K562 (cell line): ENCODE results near the gene RGL2. TPM values are rescaled to one million over a fixed set of nuclear protein-coding genes. Genes with fewer than 3 reads are reported as not detected.
A peak's percentile ranks its signal among the peaks of the same experiment; 100 is the strongest.

Experiments used
- ATAC-seq: fragments of 200-7000 bp; cut with Tn5 transposase; 3 replicates; pipeline ENCODE4 v1.9.1; 2020; ENCODE audit warnings: moderate library complexity
- BruUV-seq: library from RNA; stranded (reverse); fragments of 400-500 nt; replicated peaks from 2 replicates; lab custom pipeline; 2021; lab: Mats Ljungman, UMichigan
- CTCF ChIA-PET: fragments of 300-600 bp; formaldehyde crosslinking; extraction: SDS; loops from one replicate; lab custom pipeline; 2021; ENCODE audit warnings: low intra/inter-chr PET ratio; lab: Yijun Ruan, JAX
- POLR2A ChIA-PET: fragments of 300-600, 350-650 bp; sonication (Branson Sonifier 250); formaldehyde crosslinking; extraction: SDS; loops from one replicate; lab custom pipeline; 2021; ENCODE audit warnings: antibody characterized with exemption, inconsistent platforms; lab: Yijun Ruan, JAX
- DNase-seq, 4 experiments: peaks; one replicate each; pipeline versions ENCODE4 v3.0.0 to v3.0.0-alpha.2; 2011 to 2018; ENCODE audit warnings: low spot score in 3 of 4, mixed read lengths in 3 of 4; ENCODE audit errors: extremely low read depth in 1 of 4
- FAIRE-seq: peaks from 2 replicates; lab custom pipeline; 2011; peaks lifted over from hg19 to GRCh38; lab: Jason Lieb, UNC
- H2AFZ ChIP-seq: 2 replicates; pipeline ENCODE4 v1.6.0; 2011; ENCODE audit warnings: low read depth, low read length, control low read depth, inconsistent platforms
- H3K27ac ChIP-seq: fragments of 200-600 bp; 3 replicates; pipeline ENCODE4 v1.8.0; 2011; ENCODE audit warnings: low read depth, mild to moderate bottlenecking, control low read depth, inconsistent platforms, low read length, moderate library complexity, mixed read lengths; ENCODE audit errors: extremely low read depth
- H3K27me3 ChIP-seq, 2 experiments: fragments of 300-600 bp in 1 of 2; 2 replicates in 1 of 2; 3 replicates in 1 of 2; pipeline versions ENCODE4 v1.6.0 to v1.8.0; 2011; ENCODE audit warnings: inconsistent platforms in 2 of 2, low read length in 2 of 2, mild to moderate bottlenecking in 1 of 2, mixed read lengths in 1 of 2, moderate library complexity in 1 of 2; ENCODE audit not compliant: control insufficient read depth in 2 of 2, insufficient read depth in 2 of 2
- H3K36me3 ChIP-seq: fragments of 300-600 bp; 3 replicates; pipeline ENCODE4 v1.8.0; 2011; ENCODE audit warnings: mild to moderate bottlenecking, low read length, inconsistent platforms; ENCODE audit not compliant: control insufficient read depth, insufficient read depth
- H3K4me1 ChIP-seq, 2 experiments: fragments of 200-600 bp in 1 of 2; replicated peaks in 1 of 2; 2 replicates in 1 of 2; 3 replicates in 1 of 2; pipeline versions ENCODE4 v1.5.1 to v1.8.0; 2011; ENCODE audit warnings: inconsistent platforms in 2 of 2, low read length in 2 of 2, mild to moderate bottlenecking in 1 of 2, mixed read lengths in 1 of 2, moderate library complexity in 1 of 2; ENCODE audit not compliant: control insufficient read depth in 2 of 2, insufficient read depth in 2 of 2
- H3K4me2 ChIP-seq: 2 replicates; pipeline ENCODE4 v1.6.1; 2011; ENCODE audit warnings: low read length, control low read depth, inconsistent platforms, mixed read lengths; ENCODE audit not compliant: insufficient read depth
- H3K4me3 ChIP-seq: fragments of 200-600 bp; sonication (generic), shearing (Covaris generic); 2 replicates; pipeline ENCODE4 v1.5.1; 2016; ENCODE audit warnings: control low read depth, inconsistent platforms
- H3K79me2 ChIP-seq: fragments of 200-600 bp; 3 replicates; pipeline ENCODE4 v1.8.0; 2011; ENCODE audit warnings: low read length, inconsistent platforms; ENCODE audit not compliant: control insufficient read depth, insufficient read depth
- H3K9ac ChIP-seq, 2 experiments: 2 replicates each; pipeline versions ENCODE4 v1.6.0 to v1.6.1; 2011; ENCODE audit warnings: low read depth in 2 of 2, low read length in 2 of 2, control low read depth in 1 of 2, inconsistent platforms in 1 of 2, mild to moderate bottlenecking in 1 of 2, mixed read lengths in 1 of 2; ENCODE audit not compliant: insufficient read depth in 1 of 2
- H3K9me1 ChIP-seq: one replicate; pipeline ENCODE4 v1.6.0; 2011; ENCODE audit warnings: inconsistent platforms, mild to moderate bottlenecking, low read length, moderate library complexity; ENCODE audit not compliant: control insufficient read depth, insufficient read depth
- H3K9me3 ChIP-seq: replicated peaks from 2 replicates; pipeline ENCODE4 v1.5.1; 2011; ENCODE audit warnings: low read depth, low read length, inconsistent platforms; ENCODE audit not compliant: control insufficient read depth, insufficient read depth
- H4K20me1 ChIP-seq: replicated peaks from 2 replicates; pipeline ENCODE4 v1.6.1; 2011; ENCODE audit warnings: low read length, inconsistent platforms, mixed read lengths; ENCODE audit not compliant: control insufficient read depth, insufficient read depth
- ARID2 ChIP-seq: fragments of 450-650 bp; IDR thresholded peaks from 2 replicates; pipeline ENCODE4 v1.6.1; 2017; ENCODE audit warnings: antibody characterized with exemption, mild to moderate bottlenecking
- ESRRB ChIP-seq: fragments of 250-450 bp; sonication (Bioruptor Pico); IDR thresholded peaks from 2 replicates; pipeline ENCODE4 v1.5.0; 2020; ENCODE audit warnings: mild to moderate bottlenecking, moderate library complexity, borderline replicate concordance
- ETS2 ChIP-seq: IDR thresholded peaks from 2 replicates; pipeline ENCODE4 v1.6.1; 2016; ENCODE audit warnings: borderline replicate concordance, missing genetic modification characterization, mild to moderate bottlenecking, moderate library complexity, missing compliant biosample characterization; ENCODE audit not compliant: poor library complexity, severe bottlenecking
- NR2C1 ChIP-seq, 2 experiments: fragments of 450-650 bp; IDR thresholded peaks; 2 replicates each; pipeline ENCODE4 v1.6.1; 2017; ENCODE audit warnings: mild to moderate bottlenecking in 2 of 2, antibody characterized with exemption in 1 of 2, inconsistent platforms in 1 of 2, missing compliant biosample characterization in 1 of 2, missing genetic modification characterization in 1 of 2
- NR2C2 ChIP-seq, 2 experiments: fragments of 200-800 bp in 1 of 2; sonication (Bioruptor generic) in 1 of 2; sonication (generic) in 1 of 2; formaldehyde crosslinking in 1 of 2; IDR thresholded peaks; 2 replicates each; pipeline versions ENCODE4 v1.6.1 to v1.8.0; 2016 to 2022; ENCODE audit warnings: mild to moderate bottlenecking in 1 of 2, missing compliant biosample characterization in 1 of 2, missing genetic modification characterization in 1 of 2, missing genetic modification reagents in 1 of 2
- NR3C1 ChIP-seq: sonication (generic); formaldehyde crosslinking; IDR thresholded peaks from 2 replicates; pipeline ENCODE4 v1.8.1; 2022; ENCODE audit warnings: missing genetic modification reagents
- POLR2AphosphoS2 ChIP-seq: IDR thresholded peaks from 2 replicates; pipeline ENCODE4 v1.6.1; 2012; ENCODE audit warnings: low read length, improper control_type of control experiment
- SNRNP70 ChIP-seq: fragments of 200-400 bp; formaldehyde crosslinking; optimal IDR thresholded peaks from 2 replicates; pipeline ENCODE3; 2017; ENCODE audit warnings: low read depth, low read length
- SUPT5H ChIP-seq: fragments of 450-650 bp; IDR thresholded peaks from 2 replicates; pipeline ENCODE4 v1.6.1; 2016
- TCF3 ChIP-seq: sonication (generic); formaldehyde crosslinking; IDR thresholded peaks from 2 replicates; pipeline ENCODE4 v1.4.0; 2020; ENCODE audit warnings: mild to moderate bottlenecking, missing genetic modification reagents
- ZBTB8A ChIP-seq: fragments of 450-650 bp; IDR thresholded peaks from 2 replicates; pipeline ENCODE4 v1.6.1; 2018; ENCODE audit warnings: mild to moderate bottlenecking, moderate library complexity; ENCODE audit not compliant: partially characterized antibody
- WGBS: fragments of 100-300 bp; shearing (Covaris generic); methylation state at CpG from one replicate; pipeline ENCODE4 v1.1.6; 2016; ENCODE audit warnings: low coverage, mixed read lengths; ENCODE audit not compliant: insufficient coverage; ENCODE audit errors: missing lambda C conversion rate; 5-methylcytosine and 5-hydroxymethylcytosine counted together
- in situ Hi-C: fragments of 300-500 bp; cut with MboI; formaldehyde crosslinking; loops from 4 replicates; pipeline ENCODE4 v1.15.0; 2018; ENCODE audit warnings: inconsistent platforms, mixed read lengths
- intact Hi-C: fragments of 100-400 bp; cut with micrococcal nuclease; formaldehyde crosslinking; loops from 2 replicates; pipeline ENCODE4 v1.14.2; 2022
- polyA plus RNA-seq, 8 experiments: library from polyadenylated mRNA; depleted of rRNA in 4 of 8; stranded (reverse) in 5 of 8; unstranded in 3 of 8; fragments of >200 nt; fragmentation: Nextera tagmentation in 2 of 8; fragmentation: Illumina TruSeq in 1 of 8; extraction: Ambion mirVana in 2 of 8; extraction: Trizol in 1 of 8; gene quantifications; 2 replicates each; pipeline versions ENCODE4 v1.2.1 to v1.2.3, GENCODE V29; 2011 to 2014; ENCODE audit warnings: inconsistent platforms in 1 of 8, missing spikeins in 1 of 8
- total RNA-seq, 7 experiments: library from RNA; depleted of rRNA in 6 of 7; stranded (reverse); fragments of >200 nt in 6 of 7; fragmentation: Illumina TruSeq in 2 of 7; extraction: Trizol in 2 of 7; gene quantifications; 2 replicates each; pipeline versions ENCODE4 v1.2.1 to v1.2.3, GENCODE V29; 2011 to 2021; ENCODE audit warnings: low replicate concordance in 1 of 7
- TF ChIP-seq, protein P1 (sequence below): fragments of 150-350 bp; conservative IDR thresholded peaks from 2 replicates; pipeline ENCODE4 v1.6.1; 2014; ENCODE audit warnings: low read length

Gene RGL2
- total and polyA plus RNA-seq, 9 of the 15 experiments (the other 6 are each of a cell fraction or from before 2014, with no cell fraction given): 1.8 to 57.1 (median 19.5) TPM

DNA sequence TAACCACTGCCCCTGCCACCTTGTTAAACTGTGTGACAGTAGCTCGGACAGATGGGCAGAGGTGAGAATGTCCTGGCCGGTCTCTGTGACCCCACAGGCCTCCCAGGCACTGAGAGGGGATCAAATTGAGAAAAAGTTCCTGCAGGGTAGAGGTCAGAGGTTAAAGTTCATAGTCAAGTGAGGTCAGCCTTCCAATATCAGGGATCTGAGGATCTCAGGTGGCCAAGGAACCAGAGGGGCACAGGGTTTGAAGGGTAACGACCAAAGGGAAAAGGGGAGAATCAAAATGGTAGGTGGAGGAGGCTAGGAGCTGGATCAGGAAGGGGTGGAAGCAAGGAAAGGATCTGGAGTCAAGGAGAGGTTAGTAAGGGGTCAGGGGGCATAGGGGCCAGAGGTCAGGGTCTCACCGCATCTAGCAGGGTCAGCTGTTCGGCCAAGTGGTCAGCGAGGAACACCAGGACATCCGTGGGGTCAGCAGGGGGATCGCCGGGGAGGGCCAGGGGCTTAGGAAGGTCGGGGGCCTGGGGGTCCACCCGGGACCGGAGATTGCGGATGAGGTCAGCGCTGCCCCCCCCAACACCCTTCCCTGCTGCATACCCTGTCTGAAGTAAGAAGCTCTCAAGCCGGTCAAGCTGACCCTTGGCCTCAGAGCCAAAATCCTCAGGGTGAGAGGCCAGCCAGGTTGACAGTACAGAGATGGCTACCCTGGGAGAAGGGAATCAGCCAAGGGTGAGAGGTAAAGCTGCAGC is 2.9 kb downstream of the RGL2 start:
- TF ChIP-seq NR2C1 (IDR thresholded peaks at IDR 0.05) (peak; percentile 96), NR2C1 (tag; IDR thresholded peaks at IDR 0.05) (peak; percentile 92), ZBTB8A (no peak), ETS2 (tag) (no peak), ESRRB (CRISPR knock-in tag) (no peak), NR2C2 (CRISPR knock-in tag; IDR thresholded peaks at IDR 0.05) (peak; percentile 92), NR2C2 (tag; IDR thresholded peaks at IDR 0.05) (peak; percentile 90), POLR2AphosphoS2 (no peak), NR3C1 (CRISPR knock-in tag) (no peak), SUPT5H (0 out of 2 replicates have a peak, but pooled peaks have one; percentile 27), ARID2 (no peak), SNRNP70 (no peak), TCF3 (CRISPR knock-in tag) (no peak)
- TF ChIP-seq, protein P1, sequence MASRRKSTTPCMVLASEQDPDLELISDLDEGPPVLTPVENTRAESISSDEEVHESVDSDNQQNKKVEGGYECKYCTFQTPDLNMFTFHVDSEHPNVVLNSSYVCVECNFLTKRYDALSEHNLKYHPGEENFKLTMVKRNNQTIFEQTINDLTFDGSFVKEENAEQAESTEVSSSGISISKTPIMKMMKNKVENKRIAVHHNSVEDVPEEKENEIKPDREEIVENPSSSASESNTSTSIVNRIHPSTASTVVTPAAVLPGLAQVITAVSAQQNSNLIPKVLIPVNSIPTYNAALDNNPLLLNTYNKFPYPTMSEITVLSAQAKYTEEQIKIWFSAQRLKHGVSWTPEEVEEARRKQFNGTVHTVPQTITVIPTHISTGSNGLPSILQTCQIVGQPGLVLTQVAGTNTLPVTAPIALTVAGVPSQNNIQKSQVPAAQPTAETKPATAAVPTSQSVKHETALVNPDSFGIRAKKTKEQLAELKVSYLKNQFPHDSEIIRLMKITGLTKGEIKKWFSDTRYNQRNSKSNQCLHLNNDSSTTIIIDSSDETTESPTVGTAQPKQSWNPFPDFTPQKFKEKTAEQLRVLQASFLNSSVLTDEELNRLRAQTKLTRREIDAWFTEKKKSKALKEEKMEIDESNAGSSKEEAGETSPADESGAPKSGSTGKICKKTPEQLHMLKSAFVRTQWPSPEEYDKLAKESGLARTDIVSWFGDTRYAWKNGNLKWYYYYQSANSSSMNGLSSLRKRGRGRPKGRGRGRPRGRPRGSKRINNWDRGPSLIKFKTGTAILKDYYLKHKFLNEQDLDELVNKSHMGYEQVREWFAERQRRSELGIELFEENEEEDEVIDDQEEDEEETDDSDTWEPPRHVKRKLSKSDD: no peak
- ChIA-PET POLR2A (interaction anchor here (0.5 to 1.3 kb wide), 5 partner anchors 12 to 98 kb away, joined by 3 to 4 read pairs (median 3); partner anchors contain the start of genes B3GALT4, RPS18 and VPS52), CTCF (no interaction called here)
- FAIRE-seq (no peak), DNase-seq (no peak), ATAC-seq (no peak)
- intact Hi-C loops (loop anchor here (5.0 kb wide), 3 partner anchors 97 to 132 kb away; partner anchors contain the start of genes KIFC1 and PHF1), in situ Hi-C loops (no loop called here)
- Histone ChIP-seq H2AFZ (no peak overlapping the region), H3K9ac (peak overlapping the region in 1 of 2 experiments; percentile 35; a peak in 1 of 4 replicates), H3K27ac (no peak overlapping the region), H3K4me2 (no peak overlapping the region), H3K79me2 (peaks cover 41% of the 10 kb centered on the region), H3K9me3 (no peaks in the 10 kb centered on the region), H3K9me1 (peaks cover 6% of the 10 kb centered on the region), H3K4me1 (peaks cover 12 to 44% of the 10 kb centered on the region in 2 experiments), H4K20me1 (0 out of 2 replicates have a peak, but pooled peaks cover 3% of the 10 kb centered on the region), H3K27me3 (no peaks in the 10 kb centered on the region), H3K36me3 (peaks cover 61% of the 10 kb centered on the region), H3K4me3 (no peak overlapping the region)
- 82% methylated on average over 15 of the region's 15 CpGs for WGBS
- BruUV-seq: no TSS peak
